Activated CD4-positive, alpha-beta T cell treated with anti-CD3 and anti-CD28 coated beads, Interleukin-2, amount 50 U/mL, for 16 hours (primary cell): ENCODE results near the gene LRMDA.

Source experiments
- DNase-seq: peaks from one replicate; pipeline ENCODE4 v3.0.0-alpha.2; 2020

Gene LRMDA

GRCh38 chr10:75649466-75649865, 218.0 kb downstream of the LRMDA start:
- DNase-seq = no peak

- DNase-seq = no peak
These were observed 219.2 kb downstream of the LRMDA start for GRCh38 chr10:75650648-75651047.

GRCh38 chr10:75651417-75651816, 220.0 kb downstream of the LRMDA start:
- DNase-seq = no peak

- no peak for DNase-seq
These were observed 220.8 kb downstream of the LRMDA start for GRCh38 chr10:75652146-75652740.

- no peak for DNase-seq
These were observed 222.3 kb downstream of the LRMDA start for GRCh38 chr10:75653761-75654160.

GRCh38 chr10:75654171-75654771, 222.8 kb downstream of the LRMDA start:
- no peak for DNase-seq

- DNase-seq = no peak
These were observed 223.3 kb downstream of the LRMDA start for GRCh38 chr10:75654772-75655171.

GRCh38 chr10:75655791-75656451, 224.5 kb downstream of the LRMDA start:
- DNase-seq = no peak

GRCh38 chr10:75657351-75657750, 225.9 kb downstream of the LRMDA start:
- no peak for DNase-seq

GRCh38 chr10:75658036-75658435, 226.6 kb downstream of the LRMDA start:
- no peak for DNase-seq

GRCh38 chr10:75658496-75658895, 227.1 kb downstream of the LRMDA start:
- no peak for DNase-seq

GRCh38 chr10:75658915-75659314, 227.5 kb downstream of the LRMDA start:
- no peak for DNase-seq

- DNase-seq = no peak
These were observed 229.4 kb downstream of the LRMDA start for GRCh38 chr10:75660823-75661222.

GRCh38 chr10:75662715-75663114, 231.3 kb downstream of the LRMDA start:
- DNase-seq = no peak

GRCh38 chr10:75663947-75664664, 232.7 kb downstream of the LRMDA start:
- DNase-seq = no peak

- no peak for DNase-seq
These were observed 233.5 kb downstream of the LRMDA start for GRCh38 chr10:75664968-75665367.

- no peak for DNase-seq
These were observed 234.3 kb downstream of the LRMDA start for GRCh38 chr10:75665707-75666106.

- DNase-seq = no peak
These were observed 240.8 kb downstream of the LRMDA start for GRCh38 chr10:75672111-75672671.

GRCh38 chr10:75672842-75673241, 241.4 kb downstream of the LRMDA start:
- DNase-seq = no peak

- DNase-seq = no peak
These were observed 246.1 kb downstream of the LRMDA start for GRCh38 chr10:75677541-75677940.

GRCh38 chr10:75678527-75678926, 247.1 kb downstream of the LRMDA start:
- no peak for DNase-seq

- DNase-seq = no peak
These were observed 248.1 kb downstream of the LRMDA start for GRCh38 chr10:75679536-75679935.

GRCh38 chr10:75681334-75681733, 249.9 kb downstream of the LRMDA start:
- no peak for DNase-seq
